ENCODE data around the gene PTPN3. TPM values are rescaled to one million over a fixed set of nuclear protein-coding genes. Genes with fewer than 3 reads are reported as not detected.

Gene PTPN3
- total RNA-seq, 1 experiment from 2014 or later, result 20.2 TPM

- no TSS peak for BruUV-seq (replicated peaks)
These were observed 56.8 kb downstream of the PTPN3 start for GRCh38 chr9:109441296-109441695.

GRCh38 chr9:109440797-109441287 lies 57.3 kb downstream of the PTPN3 start:
- CTCF ChIA-PET, result interaction anchor here (0.6 to 1.8 kb wide), 7 partner anchors 13 to 161 kb away, joined by 3 to 28 read pairs (median 6); no protein-coding TSS in a partner anchor
- Histone ChIP-seq H4K20me1 (ENCODE audit: insufficient read depth) (no peaks in the 10 kb centered on the region), H3K4me3 (no peak overlapping the region), H3K79me2 (ENCODE audit: low read depth) (no peaks in the 10 kb centered on the region), H3K9me3 (ENCODE audit: insufficient read depth, low read depth) (no peaks in the 10 kb centered on the region), H2AFZ (no peak overlapping the region), H3K4me1 (replicated peaks; ENCODE audit: insufficient read depth) (peaks cover 21% of the 10 kb centered on the region), H3K9me2 (ENCODE audit: insufficient read depth) (no peaks in the 10 kb centered on the region), H3K27ac (peak overlapping the region; percentile 28), H3F3A (ENCODE audit: insufficient read depth, low read depth) (peaks cover 20% of the 10 kb centered on the region; the same call in 1 of the 2 replicates), H3K36me3 (ENCODE audit: low read depth) (peaks cover 15% of the 10 kb centered on the region; the same call in 1 of the 2 replicates), H3K4me2 (no peak overlapping the region), H3K27me3 (ENCODE audit: insufficient read depth, low read depth) (no peaks in the 10 kb centered on the region)
- POLR2A ChIA-PET (ENCODE audit: unreplicated experiment), result no interaction called here
- peak; percentile 47 to 76 for DNase-seq
- no TSS peak for BruUV-seq (replicated peaks)
- intact Hi-C loops (cut with micrococcal nuclease; ENCODE audit: unreplicated experiment), result loop anchor here (1.0 to 10.0 kb wide), 4 partner anchors 28 to 444 kb away; no protein-coding TSS in a partner anchor
- peak; percentile 86 for TF ChIP-seq CTCF (conservative IDR thresholded peaks at IDR 0.05)
- no peak for TF ChIP-seq EZH2 (IDR thresholded peaks at IDR 0.05; ENCODE audit: low read depth)

More at GRCh38 chr9:109441296-109441695, 56.8 kb downstream of the PTPN3 start:
- TF ChIP-seq CTCF (conservative IDR thresholded peaks at IDR 0.05) (no peak), EZH2 (IDR thresholded peaks at IDR 0.05; ENCODE audit: low read depth) (no peak)
- H3K4me3 ChIP-seq, result no peak overlapping the region
- no peaks in the 10 kb centered on the region for H4K20me1 ChIP-seq (ENCODE audit: insufficient read depth)
- no peaks in the 10 kb centered on the region for H3K79me2 ChIP-seq (ENCODE audit: low read depth)
- H3K9me3 ChIP-seq (ENCODE audit: insufficient read depth, low read depth), result no peaks in the 10 kb centered on the region
- no peak overlapping the region for H3K4me2 ChIP-seq
- intact Hi-C loops (cut with micrococcal nuclease; ENCODE audit: unreplicated experiment), result loop anchor here (1.0 to 10.0 kb wide), 2 partner anchors 212 to 444 kb away; no protein-coding TSS in a partner anchor
- H3K9me2 ChIP-seq (ENCODE audit: insufficient read depth), result no peaks in the 10 kb centered on the region
- H3K27ac ChIP-seq, result peak overlapping the region; percentile 28
- H3K4me1 ChIP-seq (replicated peaks; ENCODE audit: insufficient read depth), result peaks cover 21% of the 10 kb centered on the region
- POLR2A ChIA-PET (ENCODE audit: unreplicated experiment), result no interaction called here
- H3K36me3 ChIP-seq (ENCODE audit: low read depth), result peaks cover 11% of the 10 kb centered on the region; the same call in 1 of the 2 replicates
- H2AFZ ChIP-seq, result no peak overlapping the region
- H3F3A ChIP-seq (ENCODE audit: insufficient read depth, low read depth), result peaks cover 20% of the 10 kb centered on the region; the same call in 1 of the 2 replicates
- no peaks in the 10 kb centered on the region for H3K27me3 ChIP-seq (ENCODE audit: insufficient read depth, low read depth)
- no peak for DNase-seq
- CTCF ChIA-PET, result interaction anchor here (0.6 to 1.8 kb wide), 5 partner anchors 12 to 60 kb away, joined by 3 to 28 read pairs (median 6); no protein-coding TSS in a partner anchor

- Histone ChIP-seq H3K36me3 (ENCODE audit: low read depth) (peaks cover 21% of the 10 kb centered on the region; the same call in 1 of the 2 replicates), H2AFZ (no peak overlapping the region), H3K4me1 (replicated peaks; ENCODE audit: insufficient read depth) (peaks cover 21% of the 10 kb centered on the region), H3K27me3 (ENCODE audit: insufficient read depth, low read depth) (no peaks in the 10 kb centered on the region), H3K27ac (no peak overlapping the region), H3K79me2 (ENCODE audit: low read depth) (no peaks in the 10 kb centered on the region), H3F3A (ENCODE audit: insufficient read depth, low read depth) (peaks cover 20% of the 10 kb centered on the region; the same call in 1 of the 2 replicates), H3K9me3 (ENCODE audit: insufficient read depth, low read depth) (no peaks in the 10 kb centered on the region), H3K4me2 (no peak overlapping the region), H3K9me2 (ENCODE audit: insufficient read depth) (no peaks in the 10 kb centered on the region), H3K4me3 (no peak overlapping the region), H4K20me1 (ENCODE audit: insufficient read depth) (no peaks in the 10 kb centered on the region)
- POLR2A ChIA-PET (ENCODE audit: unreplicated experiment), result no interaction called here
- CTCF ChIA-PET, result interaction anchor here (0.6 to 1.8 kb wide), 6 partner anchors 13 to 162 kb away, joined by 3 to 28 read pairs (median 5); no protein-coding TSS in a partner anchor
- TF ChIP-seq EZH2 (IDR thresholded peaks at IDR 0.05; ENCODE audit: low read depth) (no peak), CTCF (conservative IDR thresholded peaks at IDR 0.05) (no peak)
- DNase-seq, result no peak
- intact Hi-C loops (cut with micrococcal nuclease; ENCODE audit: unreplicated experiment), result loop anchor here (1.0 to 10.0 kb wide), 3 partner anchors 29 to 445 kb away; no protein-coding TSS in a partner anchor
- BruUV-seq (replicated peaks), result no TSS peak
These were observed 58.0 kb downstream of the PTPN3 start for GRCh38 chr9:109440117-109440515.
